ENCODE measurements around the gene MYO7B.

Gene MYO7B

DNA sequence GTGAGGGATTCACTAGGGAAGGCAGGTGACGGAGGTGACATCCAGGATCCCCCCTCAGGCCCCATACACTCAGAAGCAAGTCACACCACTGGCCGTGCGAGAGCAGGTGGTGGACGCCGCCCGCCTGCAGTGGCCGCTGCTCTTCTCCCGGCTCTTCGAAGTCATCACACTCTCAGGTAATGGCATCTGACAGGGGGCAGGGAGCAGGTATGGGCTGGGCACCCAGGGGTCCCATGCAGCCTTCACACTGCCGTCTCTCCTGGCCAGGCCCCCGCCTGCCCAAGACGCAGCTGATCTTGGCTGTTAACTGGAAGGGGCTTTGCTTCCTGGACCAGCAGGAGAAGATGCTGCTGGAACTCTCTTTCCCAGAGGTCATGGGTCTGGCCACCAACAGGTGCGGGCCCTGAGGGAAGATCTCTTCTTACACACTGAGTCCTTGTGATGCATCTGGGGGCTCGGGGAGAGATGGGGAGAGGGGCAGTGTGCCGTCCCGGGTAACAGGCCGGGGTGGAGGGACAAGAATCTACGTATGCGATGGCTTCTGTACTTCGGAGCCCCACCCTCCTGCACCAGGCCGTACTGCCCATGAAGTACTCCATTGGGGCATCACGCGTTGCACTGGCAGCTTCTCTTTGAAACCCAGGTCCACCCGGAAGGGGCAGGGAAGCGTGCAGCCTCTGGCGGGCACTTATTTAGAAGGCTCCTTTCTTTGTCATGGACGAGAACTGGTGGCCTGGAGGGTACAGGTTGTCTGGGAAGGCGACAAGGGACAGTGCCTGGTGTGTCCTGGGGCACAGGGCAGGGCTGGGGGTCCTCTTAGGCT is 91.6 kb downstream of the MYO7B start:
- no peak for DNase-seq
- no peaks in the 10 kb centered on the region for H3K79me2 ChIP-seq (ENCODE audit: control insufficient read depth, insufficient read depth, low read length)
- no peaks in the 10 kb centered on the region for H3K79me1 ChIP-seq (ENCODE audit: low read length)
- no peak overlapping the region for H3K23ac ChIP-seq (ENCODE audit: low read length)
- no peak overlapping the region for H2AK5ac ChIP-seq (ENCODE audit: low read length)
- no peak overlapping the region for H3K9ac ChIP-seq (ENCODE audit: low read length)
- no peak overlapping the region for H3K27ac ChIP-seq (ENCODE audit: low read depth, low read length)
- H3K36me3 ChIP-seq (ENCODE audit: control insufficient read depth, insufficient read depth, low read length) = no peaks in the 10 kb centered on the region
- H3K18ac ChIP-seq (ENCODE audit: low read length) = no peak overlapping the region
- no peak overlapping the region for H3K4ac ChIP-seq (ENCODE audit: low read depth, low read length)
- H2BK15ac ChIP-seq (replicated peaks; ENCODE audit: low read depth) = no peak overlapping the region
- no peaks in the 10 kb centered on the region for H3K27me3 ChIP-seq (ENCODE audit: insufficient read depth, low read length, poor library complexity)
- H3K4me2 ChIP-seq (ENCODE audit: low read length) = no peak overlapping the region
- no peak overlapping the region for H2BK5ac ChIP-seq (ENCODE audit: low read length)
- no peak overlapping the region for H4K8ac ChIP-seq (ENCODE audit: low read depth, low read length)
- H3K56ac ChIP-seq (ENCODE audit: low read length) = no peak overlapping the region
- H3K4me1 ChIP-seq (ENCODE audit: control insufficient read depth, low read depth, low read length) = no peaks in the 10 kb centered on the region
- no peak overlapping the region for H4K5ac ChIP-seq (ENCODE audit: low read length)
- WGBS (ENCODE audit: extremely low coverage, insufficient coverage, low lambda C conversion rate) = no CpG with 5 or more reads among the region's 28 CpGs
- no peak overlapping the region for H3K4me3 ChIP-seq (ENCODE audit: low read length)
- no peak overlapping the region for H2BK120ac ChIP-seq (ENCODE audit: low read depth, low read length)

DNA sequence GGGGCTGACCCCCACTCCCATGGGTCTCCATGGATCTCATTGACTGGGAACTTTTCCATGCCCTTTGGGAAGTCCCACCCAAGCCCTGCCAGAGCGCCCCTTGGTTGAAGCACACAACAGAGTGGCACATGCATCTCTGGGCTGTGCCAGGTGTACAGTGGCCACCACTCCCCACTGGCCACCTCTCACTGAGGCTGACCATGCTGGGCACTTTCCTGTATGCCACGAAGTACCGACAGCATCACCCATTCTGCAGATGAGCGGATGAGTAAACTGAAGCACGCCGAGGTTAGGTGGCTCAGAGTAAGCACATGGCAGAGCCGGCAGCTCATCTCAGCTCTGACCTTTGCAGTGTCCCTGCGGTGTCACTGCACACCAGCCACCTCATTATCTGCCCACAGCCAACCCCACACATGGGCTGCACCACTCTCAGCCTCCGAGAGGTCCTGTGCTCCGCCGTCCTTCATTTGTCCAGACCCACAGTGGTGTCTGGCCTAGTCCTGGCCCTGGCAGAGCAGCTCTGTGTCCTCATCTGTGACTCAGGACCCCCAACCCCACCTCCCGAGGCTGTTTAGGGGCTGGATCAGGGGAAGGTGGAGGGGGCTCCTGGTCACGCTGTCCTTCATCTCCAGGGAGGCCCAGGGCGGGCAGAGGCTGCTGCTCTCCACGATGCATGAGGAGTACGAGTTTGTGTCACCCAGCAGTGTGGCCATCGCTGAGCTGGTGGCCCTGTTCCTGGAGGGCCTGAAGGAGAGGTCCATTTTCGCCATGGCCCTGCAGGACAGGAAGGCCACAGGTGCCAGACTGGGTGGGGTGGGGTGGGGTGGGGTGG is 92.5 kb downstream of the MYO7B start:
- Histone ChIP-seq H2BK15ac (replicated peaks; ENCODE audit: low read depth) (no peak overlapping the region), H3K4ac (ENCODE audit: low read depth, low read length) (no peak overlapping the region), H2AK5ac (ENCODE audit: low read length) (no peak overlapping the region), H2BK5ac (ENCODE audit: low read length) (no peak overlapping the region), H2BK120ac (ENCODE audit: low read depth, low read length) (no peak overlapping the region), H4K5ac (ENCODE audit: low read length) (no peak overlapping the region), H3K36me3 (ENCODE audit: control insufficient read depth, insufficient read depth, low read length) (no peaks in the 10 kb centered on the region), H3K9ac (ENCODE audit: low read length) (no peak overlapping the region), H3K27me3 (ENCODE audit: insufficient read depth, low read length, poor library complexity) (no peaks in the 10 kb centered on the region), H3K79me1 (ENCODE audit: low read length) (no peaks in the 10 kb centered on the region), H3K79me2 (ENCODE audit: control insufficient read depth, insufficient read depth, low read length) (no peaks in the 10 kb centered on the region), H3K4me1 (ENCODE audit: control insufficient read depth, low read depth, low read length) (no peaks in the 10 kb centered on the region), H3K23ac (ENCODE audit: low read length) (no peak overlapping the region), H3K18ac (ENCODE audit: low read length) (no peak overlapping the region), H4K8ac (ENCODE audit: low read depth, low read length) (no peak overlapping the region), H3K56ac (ENCODE audit: low read length) (no peak overlapping the region), H3K4me3 (ENCODE audit: low read length) (no peak overlapping the region), H3K27ac (ENCODE audit: low read depth, low read length) (no peak overlapping the region), H3K4me2 (ENCODE audit: low read length) (no peak overlapping the region)
- WGBS (ENCODE audit: extremely low coverage, insufficient coverage, low lambda C conversion rate) = no CpG with 5 or more reads among the region's 18 CpGs
- DNase-seq = no peak

DNA sequence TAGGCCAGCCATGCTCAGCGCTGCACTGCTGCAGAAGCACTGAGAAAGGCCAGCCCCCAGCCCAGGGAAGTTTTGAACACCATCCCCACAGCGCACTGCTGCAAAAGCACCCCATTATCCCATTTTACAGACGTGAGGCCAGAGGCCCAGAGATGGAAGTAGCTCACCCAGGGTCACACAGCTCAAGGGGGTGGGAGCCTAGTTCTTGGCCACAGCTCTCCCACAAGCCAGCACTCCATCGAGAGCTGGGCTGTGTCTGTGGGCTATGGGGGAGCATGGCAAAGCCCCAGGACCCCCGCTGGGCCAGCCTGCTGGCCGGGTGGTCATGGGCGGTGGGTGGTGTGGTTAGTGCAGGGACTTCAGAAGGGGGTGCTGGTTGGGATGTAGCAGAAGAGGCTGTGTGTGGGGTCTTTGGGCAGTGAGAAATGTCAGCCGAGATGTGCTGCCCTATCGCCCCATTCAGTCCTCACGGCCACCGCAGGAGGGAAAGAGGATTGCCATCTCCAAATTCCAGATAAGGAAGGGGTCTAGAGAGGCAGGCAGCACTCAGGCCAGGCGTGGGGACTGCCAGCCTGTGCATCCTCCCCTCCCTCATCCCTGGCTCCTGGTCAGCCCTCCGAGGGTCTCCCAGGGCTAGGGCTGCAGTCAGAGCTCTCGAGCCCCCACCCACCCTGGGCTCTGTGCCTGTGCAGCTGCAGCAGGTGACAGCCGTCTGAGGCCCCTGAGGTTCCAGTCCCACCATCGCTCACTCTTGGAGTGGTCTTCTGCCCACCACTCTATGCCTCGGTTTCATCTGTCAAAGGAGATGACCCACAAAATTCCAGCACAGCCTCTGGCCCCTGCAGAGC is 93.5 kb downstream of the MYO7B start:
- no peaks in the 10 kb centered on the region for H3K27me3 ChIP-seq (ENCODE audit: insufficient read depth, low read length, poor library complexity)
- no peak overlapping the region for H3K4me2 ChIP-seq (ENCODE audit: low read length)
- no peaks in the 10 kb centered on the region for H3K4me1 ChIP-seq (ENCODE audit: control insufficient read depth, low read depth, low read length)
- no peak overlapping the region for H3K56ac ChIP-seq (ENCODE audit: low read length)
- H3K18ac ChIP-seq (ENCODE audit: low read length) = no peak overlapping the region
- no peaks in the 10 kb centered on the region for H3K36me3 ChIP-seq (ENCODE audit: control insufficient read depth, insufficient read depth, low read length)
- H3K23ac ChIP-seq (ENCODE audit: low read length) = no peak overlapping the region
- H3K4ac ChIP-seq (ENCODE audit: low read depth, low read length) = no peak overlapping the region
- no peak overlapping the region for H3K9ac ChIP-seq (ENCODE audit: low read length)
- H3K79me1 ChIP-seq (ENCODE audit: low read length) = no peaks in the 10 kb centered on the region
- peak; percentile 43 for DNase-seq
- no peaks in the 10 kb centered on the region for H3K79me2 ChIP-seq (ENCODE audit: control insufficient read depth, insufficient read depth, low read length)
- WGBS (ENCODE audit: extremely low coverage, insufficient coverage, low lambda C conversion rate) = no CpG with 5 or more reads among the region's 17 CpGs
- H2BK120ac ChIP-seq (ENCODE audit: low read depth, low read length) = no peak overlapping the region
- H2AK5ac ChIP-seq (ENCODE audit: low read length) = no peak overlapping the region
- no peak overlapping the region for H2BK15ac ChIP-seq (replicated peaks; ENCODE audit: low read depth)
- H3K4me3 ChIP-seq (ENCODE audit: low read length) = no peak overlapping the region
- no peak overlapping the region for H3K27ac ChIP-seq (ENCODE audit: low read depth, low read length)
- no peak overlapping the region for H2BK5ac ChIP-seq (ENCODE audit: low read length)
- H4K8ac ChIP-seq (ENCODE audit: low read depth, low read length) = no peak overlapping the region
- H4K5ac ChIP-seq (ENCODE audit: low read length) = no peak overlapping the region

GRCh38 chr2:127629637-127630036 is 94.2 kb downstream of the MYO7B start:
- DNase-seq = no peak
- H3K4me1 ChIP-seq (ENCODE audit: control insufficient read depth, low read depth, low read length) = no peaks in the 10 kb centered on the region
- no peak overlapping the region for H3K27ac ChIP-seq (ENCODE audit: low read depth, low read length)
- H3K27me3 ChIP-seq (ENCODE audit: insufficient read depth, low read length, poor library complexity) = no peaks in the 10 kb centered on the region
- H3K56ac ChIP-seq (ENCODE audit: low read length) = no peak overlapping the region
- H2BK5ac ChIP-seq (ENCODE audit: low read length) = no peak overlapping the region
- no peak overlapping the region for H2BK15ac ChIP-seq (replicated peaks; ENCODE audit: low read depth)
- H3K23ac ChIP-seq (ENCODE audit: low read length) = no peak overlapping the region
- H4K5ac ChIP-seq (ENCODE audit: low read length) = no peak overlapping the region
- no CpG with 5 or more reads among the region's 9 CpGs for WGBS (ENCODE audit: extremely low coverage, insufficient coverage, low lambda C conversion rate)
- H3K4me3 ChIP-seq (ENCODE audit: low read length) = no peak overlapping the region
- no peaks in the 10 kb centered on the region for H3K79me1 ChIP-seq (ENCODE audit: low read length)
- H2AK5ac ChIP-seq (ENCODE audit: low read length) = no peak overlapping the region
- H4K8ac ChIP-seq (ENCODE audit: low read depth, low read length) = no peak overlapping the region
- no peaks in the 10 kb centered on the region for H3K79me2 ChIP-seq (ENCODE audit: control insufficient read depth, insufficient read depth, low read length)
- no peaks in the 10 kb centered on the region for H3K36me3 ChIP-seq (ENCODE audit: control insufficient read depth, insufficient read depth, low read length)
- no peak overlapping the region for H3K9ac ChIP-seq (ENCODE audit: low read length)
- H3K4me2 ChIP-seq (ENCODE audit: low read length) = no peak overlapping the region
- H2BK120ac ChIP-seq (ENCODE audit: low read depth, low read length) = no peak overlapping the region
- H3K18ac ChIP-seq (ENCODE audit: low read length) = no peak overlapping the region
- no peak overlapping the region for H3K4ac ChIP-seq (ENCODE audit: low read depth, low read length)

DNA sequence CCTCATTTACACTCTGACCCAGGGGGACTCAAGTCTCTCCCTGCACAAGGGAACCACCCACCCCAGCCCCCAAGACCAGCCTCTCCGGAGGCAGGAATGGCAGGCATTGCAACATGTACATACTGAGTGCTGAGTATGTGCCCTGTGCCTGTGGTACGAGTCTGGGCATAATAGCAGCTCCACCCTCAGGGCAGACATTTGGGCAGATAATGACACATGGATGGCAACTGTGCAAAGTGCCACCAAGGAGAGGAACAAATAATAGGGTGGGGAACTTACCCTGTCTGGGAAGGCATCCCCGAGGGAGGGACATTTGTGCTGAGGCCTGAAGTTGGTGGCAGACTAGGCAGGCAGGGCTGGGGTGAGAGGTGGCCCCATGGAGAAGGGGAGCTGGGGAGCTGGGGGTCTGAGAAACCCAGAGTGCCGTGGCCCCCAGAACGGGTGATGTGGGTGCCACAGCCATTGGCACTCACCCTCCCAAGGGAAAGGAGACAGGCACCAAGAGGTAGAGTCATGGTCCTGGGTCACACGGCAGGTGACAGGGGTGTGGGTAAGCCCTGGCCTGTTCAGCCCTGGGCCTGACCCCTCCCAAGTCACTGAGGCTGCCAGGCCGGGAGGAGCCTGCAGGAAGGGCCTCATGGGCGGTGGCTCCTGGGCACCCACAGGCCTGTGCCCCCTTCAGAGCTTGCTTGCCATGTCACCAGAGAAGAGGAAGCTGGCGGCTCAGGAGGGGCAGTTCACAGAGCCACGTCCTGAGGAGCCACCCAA is 94.8 kb downstream of the MYO7B start:
- Histone ChIP-seq H3K4me2 (ENCODE audit: low read length) (no peak overlapping the region), H3K56ac (ENCODE audit: low read length) (peak overlapping the region; percentile 17), H4K5ac (ENCODE audit: low read length) (no peak overlapping the region), H2BK5ac (ENCODE audit: low read length) (no peak overlapping the region), H3K36me3 (ENCODE audit: control insufficient read depth, insufficient read depth, low read length) (no peaks in the 10 kb centered on the region), H3K23ac (ENCODE audit: low read length) (no peak overlapping the region), H2AK5ac (ENCODE audit: low read length) (no peak overlapping the region), H3K18ac (ENCODE audit: low read length) (no peak overlapping the region), H3K79me2 (ENCODE audit: control insufficient read depth, insufficient read depth, low read length) (no peaks in the 10 kb centered on the region), H3K27me3 (ENCODE audit: insufficient read depth, low read length, poor library complexity) (no peaks in the 10 kb centered on the region), H3K4ac (ENCODE audit: low read depth, low read length) (no peak overlapping the region), H3K9ac (ENCODE audit: low read length) (no peak overlapping the region), H3K27ac (ENCODE audit: low read depth, low read length) (no peak overlapping the region), H2BK15ac (replicated peaks; ENCODE audit: low read depth) (no peak overlapping the region), H2BK120ac (ENCODE audit: low read depth, low read length) (no peak overlapping the region), H3K79me1 (ENCODE audit: low read length) (no peaks in the 10 kb centered on the region), H3K4me1 (ENCODE audit: control insufficient read depth, low read depth, low read length) (no peaks in the 10 kb centered on the region), H3K4me3 (ENCODE audit: low read length) (no peak overlapping the region), H4K8ac (ENCODE audit: low read depth, low read length) (no peak overlapping the region)
- no peak for DNase-seq
- WGBS (ENCODE audit: extremely low coverage, insufficient coverage, low lambda C conversion rate) = no CpG with 5 or more reads among the region's 10 CpGs
